ENCODE data around the gene CYBC1. TPM values are rescaled to one million over a fixed set of nuclear protein-coding genes. Genes with fewer than 3 reads are reported as not detected.

The CYBC1 gene
- total and polyA plus RNA-seq, 2 donors (not counting 1 experiment from before 2014, with no cell fraction given), result 328 to 569 TPM

DNA sequence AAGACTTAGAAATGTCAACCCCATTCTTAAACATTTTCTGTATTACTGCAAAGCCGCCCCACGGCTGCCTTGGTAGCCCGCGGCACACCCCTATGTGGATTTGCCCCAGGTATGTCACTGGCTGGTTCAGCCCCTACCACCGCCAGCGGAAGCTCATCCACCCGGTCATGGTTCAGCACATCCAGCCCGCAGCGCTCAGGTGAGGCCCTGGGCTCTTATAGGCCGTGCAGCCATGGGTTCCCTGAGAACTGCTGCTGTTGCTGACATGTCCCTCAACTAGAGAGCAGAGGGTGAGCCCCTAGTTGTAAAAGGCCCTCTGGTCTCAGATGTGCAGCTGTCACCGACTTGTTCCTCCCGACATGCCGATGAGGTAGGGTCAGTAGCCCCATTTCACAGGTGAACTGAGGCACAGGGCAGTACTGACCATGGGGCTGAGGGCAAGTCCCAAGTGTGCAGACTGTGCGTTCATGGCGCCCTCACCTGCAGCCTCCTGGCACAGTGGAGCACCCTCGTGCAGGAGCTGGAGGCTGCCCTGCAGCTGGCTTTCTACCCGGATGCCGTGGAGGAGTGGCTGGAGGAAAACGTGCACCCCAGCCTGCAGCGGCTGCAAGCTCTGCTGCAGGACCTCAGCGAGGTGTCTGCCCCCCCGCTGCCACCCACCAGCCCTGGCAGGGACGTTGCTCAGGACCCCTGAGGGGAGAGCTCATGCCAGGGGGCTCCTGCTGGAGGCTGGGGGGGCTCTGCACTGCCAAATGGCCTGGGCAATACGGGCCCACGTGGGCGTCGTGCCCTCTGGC is 8.7 kb downstream of the CYBC1 start:
- H4K20me1 ChIP-seq (ENCODE audit: control insufficient read depth, insufficient read depth, low read length, poor library complexity, severe bottlenecking), result peaks cover 96% of the 10 kb centered on the region
- ATAC-seq (ENCODE audit: low read depth) (peak; percentile 38), DNase-seq (peak; percentile 56)
- peak overlapping the region; percentile 19 for H3K4me2 ChIP-seq (replicated peaks; ENCODE audit: low read depth, low read length, poor library complexity, severe bottlenecking)
- WGBS (ENCODE audit: insufficient coverage), result 69% methylated on average over 27 of the region's 27 CpGs
- Mint-ChIP-seq H3K27me3 (no peaks in the 10 kb centered on the region), H3K9me3 (ENCODE audit: insufficient read depth) (no peaks in the 10 kb centered on the region), H3K4me1 (peaks cover 46% of the 10 kb centered on the region), H3K27ac (peak overlapping the region; percentile 67), H3K4me3 (no peak overlapping the region)
- H3K4me3 ChIP-seq (ENCODE audit: control extremely low read depth in 1 of 5, extremely low read depth in 1 of 5, insufficient read depth in 1 of 5, low read depth in 2 of 5, low read length in 4 of 5), result no peak overlapping the region
- peak overlapping the region; percentile 34 to 78 for H3K27ac ChIP-seq (ENCODE audit: low read length in 2 of 2)
- TF ChIP-seq EZH2 (IDR thresholded peaks at IDR 0.05; ENCODE audit: borderline replicate concordance, insufficient read depth, low read depth, low read length, poor library complexity, severe bottlenecking), result no peak
- TF ChIP-seq, protein P1, sequence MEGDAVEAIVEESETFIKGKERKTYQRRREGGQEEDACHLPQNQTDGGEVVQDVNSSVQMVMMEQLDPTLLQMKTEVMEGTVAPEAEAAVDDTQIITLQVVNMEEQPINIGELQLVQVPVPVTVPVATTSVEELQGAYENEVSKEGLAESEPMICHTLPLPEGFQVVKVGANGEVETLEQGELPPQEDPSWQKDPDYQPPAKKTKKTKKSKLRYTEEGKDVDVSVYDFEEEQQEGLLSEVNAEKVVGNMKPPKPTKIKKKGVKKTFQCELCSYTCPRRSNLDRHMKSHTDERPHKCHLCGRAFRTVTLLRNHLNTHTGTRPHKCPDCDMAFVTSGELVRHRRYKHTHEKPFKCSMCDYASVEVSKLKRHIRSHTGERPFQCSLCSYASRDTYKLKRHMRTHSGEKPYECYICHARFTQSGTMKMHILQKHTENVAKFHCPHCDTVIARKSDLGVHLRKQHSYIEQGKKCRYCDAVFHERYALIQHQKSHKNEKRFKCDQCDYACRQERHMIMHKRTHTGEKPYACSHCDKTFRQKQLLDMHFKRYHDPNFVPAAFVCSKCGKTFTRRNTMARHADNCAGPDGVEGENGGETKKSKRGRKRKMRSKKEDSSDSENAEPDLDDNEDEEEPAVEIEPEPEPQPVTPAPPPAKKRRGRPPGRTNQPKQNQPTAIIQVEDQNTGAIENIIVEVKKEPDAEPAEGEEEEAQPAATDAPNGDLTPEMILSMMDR (IDR thresholded peaks at IDR 0.05), result no peak
- H2AFZ ChIP-seq (ENCODE audit: insufficient read depth, low read depth, low read length, poor library complexity, severe bottlenecking), result no peak overlapping the region
- POLR2A ChIA-PET, result interaction anchor here (0.5 kb wide), 1 partner anchor 200 kb away, joined by 3 read pairs; no protein-coding TSS in a partner anchor
- CTCF ChIA-PET, result interaction anchor here (1.4 kb wide), 1 partner anchor 16 kb away, joined by 5 read pairs; no protein-coding TSS in a partner anchor
- peaks cover 0 to 75% of the 10 kb centered on the region in 2 experiments for H3K36me3 ChIP-seq (replicated peaks in 1 of 2; ENCODE audit: control extremely low read depth in 1 of 2, control insufficient read depth in 1 of 2, extremely low read depth in 1 of 2, insufficient read depth in 2 of 2, low read length in 1 of 2)
- intact Hi-C loops (cut with micrococcal nuclease), result loop anchor here (1.0 kb wide), 1 partner anchor 7 kb away; no protein-coding TSS in a partner anchor
- no peak overlapping the region for H3K9ac ChIP-seq (ENCODE audit: low read length)
- peaks cover 89% of the 10 kb centered on the region for H3K79me2 ChIP-seq (ENCODE audit: control insufficient read depth, insufficient read depth, low read length)
- no peaks in the 10 kb centered on the region for H3K9me3 ChIP-seq (ENCODE audit: control extremely low read depth in 1 of 3, control insufficient read depth in 2 of 3, insufficient read depth in 1 of 3, low read length in 2 of 3)
- H3K27me3 ChIP-seq (replicated peaks in 1 of 4; ENCODE audit: control extremely low read depth in 1 of 4, control insufficient read depth in 3 of 4, insufficient read depth in 4 of 4, low read length in 3 of 4), result no peaks in the 10 kb centered on the region
- peaks cover 19 to 70% of the 10 kb centered on the region in 2 donors for H3K4me1 ChIP-seq (ENCODE audit: control insufficient read depth in 2 of 2, insufficient read depth in 2 of 2, low read length in 2 of 2)

Data from B cell (primary cell).